Uterus (tissue), 2 donors: ENCODE measurements around the gene MTMR10.

ENCODE experiments used
- POLR2A ChIP-seq, 2 donors: fragments of 450-650 bp; IDR thresholded peaks; one replicate each; pipeline ENCODE4 v1.6.1; 2016; ENCODE audit warnings: antibody characterized with exemption in 2 of 2, mild to moderate bottlenecking in 1 of 2, moderate library complexity in 1 of 2
- TF ChIP-seq, protein P1 (sequence below), 4 experiments: fragments of 200-600 bp in 2 of 4; fragments of 450-650 bp in 2 of 4; sonication (generic) in 2 of 4; IDR thresholded peaks; one replicate each; pipeline ENCODE4 v1.5.1; 2016 to 2019; ENCODE audit warnings: antibody characterized with exemption in 4 of 4, mild to moderate bottlenecking in 2 of 4, moderate library complexity in 1 of 4

DNA sequence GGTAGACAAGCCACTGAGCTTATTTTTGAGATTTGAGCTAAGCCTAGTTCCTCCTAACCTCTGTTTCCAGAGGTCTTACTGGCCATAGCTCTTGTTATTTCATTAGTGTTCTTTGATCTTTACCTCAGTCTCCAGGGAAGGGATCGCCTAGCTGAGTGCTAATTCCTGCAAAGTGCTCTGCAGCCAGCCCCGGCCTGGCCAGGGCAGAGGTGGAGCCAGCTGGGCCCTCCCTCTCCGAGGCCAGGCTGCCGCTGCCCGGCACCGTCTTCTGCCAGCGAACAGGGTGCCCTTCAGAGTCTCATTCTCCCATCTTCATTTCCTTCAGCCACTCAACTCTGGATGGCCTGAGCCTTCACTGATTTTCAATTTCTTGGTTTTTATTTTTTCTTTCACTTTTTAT is 68.0 kb downstream of the MTMR10 start:
- no peak for TF ChIP-seq POLR2A (IDR thresholded peaks at IDR 0.05)
- TF ChIP-seq, protein P1, sequence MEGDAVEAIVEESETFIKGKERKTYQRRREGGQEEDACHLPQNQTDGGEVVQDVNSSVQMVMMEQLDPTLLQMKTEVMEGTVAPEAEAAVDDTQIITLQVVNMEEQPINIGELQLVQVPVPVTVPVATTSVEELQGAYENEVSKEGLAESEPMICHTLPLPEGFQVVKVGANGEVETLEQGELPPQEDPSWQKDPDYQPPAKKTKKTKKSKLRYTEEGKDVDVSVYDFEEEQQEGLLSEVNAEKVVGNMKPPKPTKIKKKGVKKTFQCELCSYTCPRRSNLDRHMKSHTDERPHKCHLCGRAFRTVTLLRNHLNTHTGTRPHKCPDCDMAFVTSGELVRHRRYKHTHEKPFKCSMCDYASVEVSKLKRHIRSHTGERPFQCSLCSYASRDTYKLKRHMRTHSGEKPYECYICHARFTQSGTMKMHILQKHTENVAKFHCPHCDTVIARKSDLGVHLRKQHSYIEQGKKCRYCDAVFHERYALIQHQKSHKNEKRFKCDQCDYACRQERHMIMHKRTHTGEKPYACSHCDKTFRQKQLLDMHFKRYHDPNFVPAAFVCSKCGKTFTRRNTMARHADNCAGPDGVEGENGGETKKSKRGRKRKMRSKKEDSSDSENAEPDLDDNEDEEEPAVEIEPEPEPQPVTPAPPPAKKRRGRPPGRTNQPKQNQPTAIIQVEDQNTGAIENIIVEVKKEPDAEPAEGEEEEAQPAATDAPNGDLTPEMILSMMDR (IDR thresholded peaks at IDR 0.05), result no peak
